HepG2 (cell line): ENCODE results near the gene CEP97. TPM values are rescaled to one million over a fixed set of nuclear protein-coding genes. Genes with fewer than 3 reads are reported as not detected.

Source experiments
- BCL3 ChIP-seq: sonication (generic); formaldehyde crosslinking; IDR thresholded peaks from 2 replicates; pipeline ENCODE4 v1.5.1; 2020; ENCODE audit warnings: mild to moderate bottlenecking, missing genetic modification reagents, moderate library complexity
- DNMT3B ChIP-seq: conservative IDR thresholded peaks from 2 replicates; pipeline ENCODE4 v1.6.1; 2016; ENCODE audit warnings: missing biosample characterization, control low read depth
- KAT7 ChIP-seq: IDR thresholded peaks from 2 replicates; pipeline ENCODE4 v1.6.1; 2018; ENCODE audit warnings: borderline replicate concordance, missing compliant biosample characterization
- MAFF ChIP-seq: IDR thresholded peaks from 2 replicates; pipeline ENCODE4 v1.6.1; 2011; ENCODE audit warnings: low read depth, low read length, improper control_type of control experiment
- MXD4 ChIP-seq: IDR thresholded peaks from 2 replicates; pipeline ENCODE4 v1.6.1; 2016; ENCODE audit warnings: mild to moderate bottlenecking, missing biosample characterization, missing genetic modification reagents
- REST ChIP-seq, 2 experiments: IDR thresholded peaks; 2 replicates each; pipeline ENCODE4 v1.6.1; 2011 to 2012; ENCODE audit warnings: low read length in 2 of 2, borderline replicate concordance in 1 of 2, low read depth in 1 of 2, mild to moderate bottlenecking in 1 of 2, moderate library complexity in 1 of 2
- SMAD9 ChIP-seq: sonication (generic); formaldehyde crosslinking; IDR thresholded peaks from 2 replicates; pipeline ENCODE4 v1.5.1; 2020; ENCODE audit warnings: mild to moderate bottlenecking, missing genetic modification reagents
- SUZ12 ChIP-seq: fragments of 150-350 bp; IDR thresholded peaks from 2 replicates; pipeline ENCODE4 v1.6.1; 2014; ENCODE audit warnings: low read depth, low read length
- TFDP1 ChIP-seq: IDR thresholded peaks from 2 replicates; pipeline ENCODE4 v1.6.1; 2016; ENCODE audit warnings: missing compliant biosample characterization, missing genetic modification reagents, borderline replicate concordance
- YY1 ChIP-seq: IDR thresholded peaks from 2 replicates; pipeline ENCODE4 v1.6.1; 2011; ENCODE audit warnings: low read length, low read depth, moderate library complexity, mild to moderate bottlenecking; ENCODE audit not compliant: insufficient read depth, insufficient replicate concordance
- ZBTB44 ChIP-seq: sonication (generic); formaldehyde crosslinking; IDR thresholded peaks from 2 replicates; pipeline ENCODE4 v1.4.0; 2020; ENCODE audit warnings: missing genetic modification reagents
- ZFP1 ChIP-seq: IDR thresholded peaks from 2 replicates; pipeline ENCODE4 v1.6.1; 2016
- ZFX ChIP-seq: sonication (generic); formaldehyde crosslinking; IDR thresholded peaks from 2 replicates; pipeline ENCODE4 v1.4.0; 2020; ENCODE audit warnings: mild to moderate bottlenecking, low read depth, missing genetic modification reagents, moderate library complexity
- ZNF543 ChIP-seq: sonication (generic); formaldehyde crosslinking; IDR thresholded peaks from 2 replicates; pipeline ENCODE4 v1.4.0; 2020; ENCODE audit warnings: mild to moderate bottlenecking, missing genetic modification reagents
- ZNF674 ChIP-seq: sonication (generic); formaldehyde crosslinking; IDR thresholded peaks from 2 replicates; pipeline ENCODE4 v1.5.0; 2020; ENCODE audit warnings: low read depth, mild to moderate bottlenecking, missing genetic modification reagents
- ZNF839 ChIP-seq: sonication (generic); formaldehyde crosslinking; IDR thresholded peaks from 2 replicates; pipeline ENCODE4 v1.4.0; 2020; ENCODE audit warnings: missing genetic modification reagents, mild to moderate bottlenecking, borderline replicate concordance
- ZNF883 ChIP-seq: sonication (generic); formaldehyde crosslinking; IDR thresholded peaks from 2 replicates; pipeline ENCODE4 v1.5.1; 2020; ENCODE audit warnings: mild to moderate bottlenecking, missing genetic modification reagents; ENCODE audit errors: not compliant biosample characterization
- polyA plus RNA-seq, 8 experiments: library from polyadenylated mRNA; depleted of rRNA in 3 of 8; stranded (reverse) in 7 of 8; unstranded in 1 of 8; fragments of >200 nt; fragmentation: Illumina TruSeq in 4 of 8; extraction: Trizol in 4 of 8; gene quantifications; 2 replicates each; pipeline versions ENCODE4 v1.2.1 to v1.2.3, GENCODE V29; 2011 to 2016; ENCODE audit warnings: low read depth in 4 of 8, missing spikeins in 1 of 8, mixed read lengths in 1 of 8; ENCODE audit not compliant: insufficient read depth in 1 of 8
- total RNA-seq, 5 experiments: library from RNA; depleted of rRNA; stranded (reverse); fragments of >200 nt; fragmentation: Illumina TruSeq; extraction: Trizol; gene quantifications; 2 replicates each; pipeline ENCODE4 v1.2.3, GENCODE V29; 2016; ENCODE audit warnings: low read depth in 1 of 5
- TF ChIP-seq, protein P1 (sequence below): sonication (generic); formaldehyde crosslinking; IDR thresholded peaks from 2 replicates; pipeline ENCODE4 v1.8.0; 2022; ENCODE audit warnings: mild to moderate bottlenecking, missing genetic modification reagents, borderline replicate concordance

The CEP97 gene
- total and polyA plus RNA-seq, 2 of the 13 experiments (the other 11 are each of a cell fraction or from before 2014, with no cell fraction given), result 0.99 to 6.5 TPM

- TF ChIP-seq ZNF883 (CRISPR knock-in tag) (peak; percentile 40), DNMT3B (CRISPR knock-in tag) (no peak), ZFP1 (CRISPR knock-in tag) (no peak), REST (IDR thresholded peaks at IDR 0.05; ENCODE audit: borderline replicate concordance in 1 of 2, low read depth in 1 of 2, low read length in 2 of 2) (no peak), MAFF (no peak), ZNF543 (CRISPR knock-in tag) (peak; percentile 21; the same call in 1 of the 2 replicates), TFDP1 (CRISPR knock-in tag) (peak; percentile 77; the same call in 1 of the 2 replicates), SMAD9 (CRISPR knock-in tag) (no peak), ZNF839 (CRISPR knock-in tag) (no peak), SUZ12 (peak; percentile 89), ZFX (CRISPR knock-in tag) (peak; percentile 58), ZBTB44 (CRISPR knock-in tag) (no peak), YY1 (peak; percentile 91), BCL3 (no peak), MXD4 (peak; percentile 69; the same call in 1 of the 2 replicates), KAT7 (CRISPR knock-in tag) (peak; percentile 54; the same call in 1 of the 2 replicates), ZNF674 (no peak)
- TF ChIP-seq, protein P1, sequence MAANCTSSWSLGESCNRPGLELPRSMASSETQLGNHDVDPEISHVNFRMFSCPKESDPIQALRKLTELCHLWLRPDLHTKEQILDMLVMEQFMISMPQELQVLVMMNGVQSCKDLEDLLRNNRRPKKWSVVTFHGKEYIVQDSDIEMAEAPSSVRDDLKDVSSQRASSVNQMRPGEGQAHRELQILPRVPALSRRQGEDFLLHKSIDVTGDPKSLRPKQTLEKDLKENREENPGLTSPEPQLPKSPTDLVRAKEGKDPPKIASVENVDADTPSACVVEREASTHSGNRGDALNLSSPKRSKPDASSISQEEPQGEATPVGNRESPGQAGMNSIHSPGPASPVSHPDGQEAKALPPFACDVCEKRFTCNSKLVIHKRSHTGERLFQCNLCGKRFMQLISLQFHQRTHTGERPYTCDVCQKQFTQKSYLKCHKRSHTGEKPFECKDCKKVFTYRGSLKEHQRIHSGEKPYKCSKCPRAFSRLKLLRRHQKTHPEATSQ (CRISPR knock-in tag), result peak; percentile 39; the same call in 1 of the 2 replicates
These were observed at the start of gene CEP97 (continued) for GRCh38 chr3:101724329-101725193.
